OCI-LY7 (cell line): ENCODE results near the gene PPM1L.

Experiments
- CTCF ChIP-seq: fragments of 200-600 bp; sonication (generic); conservative IDR thresholded peaks from 2 replicates; pipeline ENCODE4 v1.5.1; 2014; ENCODE audit warnings: mild to moderate bottlenecking, antibody characterized with exemption, low read length, moderate library complexity, mixed read lengths
- EZH2phosphoT487 ChIP-seq: fragments of 200-600 bp; sonication (generic); IDR thresholded peaks from 2 replicates; pipeline ENCODE4 v1.6.1; 2018; ENCODE audit warnings: low read depth, borderline replicate concordance, mild to moderate bottlenecking, mixed run types, antibody characterized with exemption, low read length, moderate library complexity, mixed read lengths

DNA sequence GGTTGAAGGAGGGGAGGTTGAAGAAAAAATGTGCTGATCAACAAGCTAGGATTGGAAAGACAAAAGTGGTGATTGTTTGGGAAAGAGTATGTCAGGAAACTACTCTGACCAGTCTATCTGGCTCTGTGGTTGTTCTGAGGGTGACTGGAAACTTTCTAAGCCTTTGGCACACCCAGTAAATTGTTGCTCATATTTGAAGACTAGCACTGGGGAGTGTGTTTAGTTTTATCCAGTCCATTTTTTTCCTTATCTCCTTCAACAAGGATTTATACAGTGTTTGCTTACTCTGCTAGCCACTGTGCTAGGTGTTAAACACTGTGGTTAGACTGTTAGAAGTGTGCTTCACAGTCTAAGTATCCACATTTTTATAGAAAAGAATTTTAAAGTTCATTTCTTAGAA is 28.8 kb downstream of the PPM1L start:
- TF ChIP-seq CTCF (no peak), EZH2phosphoT487 (no peak)
